Caco-2 (cell line): Measurements from ENCODE around the gene AP5S1. TPM values are rescaled to one million over a fixed set of nuclear protein-coding genes. Genes with fewer than 3 reads are reported as not detected.

Experiments used
- BruUV-seq: library from RNA; stranded (reverse); fragments of 400-500 nt; replicated peaks from 2 replicates; lab custom pipeline; 2021; lab: Mats Ljungman, UMichigan
- CTCF ChIA-PET: fragments of 300-600 bp; sonication (Branson Sonifier 250); formaldehyde crosslinking; loops from one replicate; lab custom pipeline; 2022; ENCODE audit warnings: antibody characterized with exemption; lab: Charles Lee
- POLR2A ChIA-PET: fragments of 300-600 bp; sonication (Branson Sonifier 250); formaldehyde crosslinking; loops from one replicate; lab custom pipeline; 2022; ENCODE audit warnings: antibody characterized with exemption; lab: Charles Lee
- DNase-seq, 2 experiments: peaks; one replicate each; pipeline versions ENCODE4 v3.0.0 to v3.0.0-alpha.2; 2020 to 2022
- H3K27me3 ChIP-seq: replicated peaks from 2 replicates; pipeline ENCODE4 v1.6.0; 2011; ENCODE audit warnings: low read length; ENCODE audit not compliant: control insufficient read depth, insufficient read depth
- H3K36me3 ChIP-seq: 2 replicates; pipeline ENCODE4 v1.5.1; 2011; ENCODE audit warnings: low read length; ENCODE audit not compliant: control insufficient read depth, insufficient read depth
- H3K4me1 ChIP-seq: fragments of 250-450 bp; sonication (Bioruptor Pico); 2 replicates; pipeline ENCODE4 v1.5.1; 2020; ENCODE audit warnings: mild to moderate bottlenecking
- H3K4me3 ChIP-seq: 2 replicates; pipeline ENCODE4 v1.5.1; 2011; ENCODE audit warnings: low read depth, mild to moderate bottlenecking, control low read depth, low read length
- H3K9me3 ChIP-seq: fragments of 250-450 bp; sonication (Bioruptor Pico); 2 replicates; pipeline ENCODE4 v1.5.1; 2020; ENCODE audit warnings: mild to moderate bottlenecking, moderate library complexity
- H3K27ac Mint-ChIP-seq: one replicate; pipeline ENCODE4 v1.8.0; 2022; ENCODE audit warnings: mixed read lengths; ENCODE audit not compliant: unreplicated experiment
- H3K27me3 Mint-ChIP-seq: one replicate; pipeline ENCODE4 v1.8.0; 2022; ENCODE audit warnings: mixed read lengths; ENCODE audit not compliant: insufficient read depth, unreplicated experiment
- H3K36me3 Mint-ChIP-seq: one replicate; pipeline ENCODE4 v1.8.0; 2022; ENCODE audit warnings: mild to moderate bottlenecking, mixed read lengths; ENCODE audit not compliant: insufficient read depth, unreplicated experiment
- H3K4me1 Mint-ChIP-seq: one replicate; pipeline ENCODE4 v1.8.0; 2022; ENCODE audit warnings: low read depth, mixed read lengths; ENCODE audit not compliant: unreplicated experiment
- H3K4me3 Mint-ChIP-seq: one replicate; pipeline ENCODE4 v1.8.0; 2022; ENCODE audit warnings: mild to moderate bottlenecking, moderate library complexity, mixed read lengths; ENCODE audit not compliant: unreplicated experiment
- H3K9me3 Mint-ChIP-seq: one replicate; pipeline ENCODE4 v1.8.0; 2022; ENCODE audit warnings: mixed read lengths; ENCODE audit not compliant: unreplicated experiment
- CTCF ChIP-seq, 2 experiments: fragments of 200-600 bp in 1 of 2; IDR thresholded peaks; 1 replicate in 1 of 2; 2 replicates in 1 of 2; pipeline versions ENCODE4 v1.5.1 to v1.8.0; 2011 to 2022; ENCODE audit warnings: antibody characterized with exemption in 1 of 2, control low read depth in 1 of 2, inconsistent platforms in 1 of 2, low read depth in 1 of 2, low read length in 1 of 2, mild to moderate bottlenecking in 1 of 2, moderate library complexity in 1 of 2; ENCODE audit not compliant: insufficient read depth in 1 of 2, severe bottlenecking in 1 of 2, unreplicated experiment in 1 of 2
- intact Hi-C: fragments of 100-400 bp; cut with micrococcal nuclease; formaldehyde crosslinking; loops from one replicate; pipeline ENCODE4 v1.10.0; 2022; ENCODE audit not compliant: unreplicated experiment
- total RNA-seq: library from RNA; stranded (reverse); gene quantifications from 2 replicates; pipeline ENCODE4 v1.2.3, GENCODE V29; 2022

Gene AP5S1
- total RNA-seq, 1 experiment from 2014 or later = 17.3 TPM

- Mint-ChIP-seq H3K36me3 (peaks cover 27% of the 10 kb centered on the region), H3K9me3 (no peaks in the 10 kb centered on the region), H3K4me1 (peaks cover 6% of the 10 kb centered on the region), H3K27ac (peak overlapping the region; percentile 27), H3K27me3 (no peaks in the 10 kb centered on the region), H3K4me3 (peak overlapping the region; percentile 56)
- Histone ChIP-seq H3K4me1 (peaks cover 23% of the 10 kb centered on the region), H3K9me3 (no peaks in the 10 kb centered on the region), H3K36me3 (no peaks in the 10 kb centered on the region), H3K4me3 (no peak overlapping the region), H3K27me3 (no peaks in the 10 kb centered on the region)
- peak; percentile 29 to 64 for DNase-seq
- intact Hi-C loops = no loop called here
- ChIA-PET CTCF (interaction anchor here (0.6 kb wide), 1 partner anchor 43 kb away, joined by 3 read pairs; no protein-coding TSS in a partner anchor), POLR2A (no interaction called here)
- BruUV-seq = no TSS peak
- TF ChIP-seq CTCF (IDR thresholded peaks at IDR 0.05; ENCODE audit: insufficient read depth in 1 of 2, low read depth in 1 of 2, low read length in 1 of 2, severe bottlenecking in 1 of 2, unreplicated experiment in 1 of 2) = no peak
Observed at GRCh38 chr20:3811467-3812258, 8.7 kb upstream of the AP5S1 start.

DNA sequence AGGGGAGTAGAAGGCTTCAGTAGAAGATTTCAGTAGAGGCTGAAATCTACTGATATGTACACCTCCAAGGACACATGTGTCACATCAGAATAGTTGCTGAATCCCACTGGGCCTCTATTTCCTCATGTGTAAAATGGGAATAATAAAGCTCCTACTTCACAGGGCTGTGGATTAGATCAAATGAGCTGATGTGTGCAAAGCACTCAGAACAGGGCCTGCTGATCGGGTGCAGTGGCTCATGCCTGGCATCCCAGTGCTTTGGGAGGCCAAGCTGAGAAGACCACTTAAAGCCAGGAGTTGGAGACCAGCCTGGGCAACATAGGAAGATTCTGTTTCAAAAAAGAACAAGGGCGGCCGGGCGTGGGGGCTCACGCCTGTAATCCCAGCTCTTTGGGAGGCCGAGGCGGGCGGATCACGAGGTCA is 8.1 kb upstream of the AP5S1 start:
- H3K36me3 Mint-ChIP-seq = peaks cover 24% of the 10 kb centered on the region
- no peaks in the 10 kb centered on the region for H3K9me3 Mint-ChIP-seq
- no peak for TF ChIP-seq CTCF (IDR thresholded peaks at IDR 0.05; ENCODE audit: insufficient read depth in 1 of 2, low read depth in 1 of 2, low read length in 1 of 2, severe bottlenecking in 1 of 2, unreplicated experiment in 1 of 2)
- H3K27ac Mint-ChIP-seq = peak overlapping the region; percentile 27
- H3K9me3 ChIP-seq = no peaks in the 10 kb centered on the region
- intact Hi-C loops = no loop called here
- no peaks in the 10 kb centered on the region for H3K27me3 ChIP-seq
- DNase-seq = no peak
- BruUV-seq = no TSS peak
- no peaks in the 10 kb centered on the region for H3K27me3 Mint-ChIP-seq
- H3K4me1 ChIP-seq = peaks cover 20% of the 10 kb centered on the region
- H3K4me1 Mint-ChIP-seq = peaks cover 1% of the 10 kb centered on the region
- no peak overlapping the region for H3K4me3 Mint-ChIP-seq
- no peak overlapping the region for H3K4me3 ChIP-seq
- ChIA-PET POLR2A (no interaction called here), CTCF (interaction anchor here (0.6 kb wide), 1 partner anchor 42 kb away, joined by 3 read pairs; no protein-coding TSS in a partner anchor)
- H3K36me3 ChIP-seq = no peaks in the 10 kb centered on the region

DNA sequence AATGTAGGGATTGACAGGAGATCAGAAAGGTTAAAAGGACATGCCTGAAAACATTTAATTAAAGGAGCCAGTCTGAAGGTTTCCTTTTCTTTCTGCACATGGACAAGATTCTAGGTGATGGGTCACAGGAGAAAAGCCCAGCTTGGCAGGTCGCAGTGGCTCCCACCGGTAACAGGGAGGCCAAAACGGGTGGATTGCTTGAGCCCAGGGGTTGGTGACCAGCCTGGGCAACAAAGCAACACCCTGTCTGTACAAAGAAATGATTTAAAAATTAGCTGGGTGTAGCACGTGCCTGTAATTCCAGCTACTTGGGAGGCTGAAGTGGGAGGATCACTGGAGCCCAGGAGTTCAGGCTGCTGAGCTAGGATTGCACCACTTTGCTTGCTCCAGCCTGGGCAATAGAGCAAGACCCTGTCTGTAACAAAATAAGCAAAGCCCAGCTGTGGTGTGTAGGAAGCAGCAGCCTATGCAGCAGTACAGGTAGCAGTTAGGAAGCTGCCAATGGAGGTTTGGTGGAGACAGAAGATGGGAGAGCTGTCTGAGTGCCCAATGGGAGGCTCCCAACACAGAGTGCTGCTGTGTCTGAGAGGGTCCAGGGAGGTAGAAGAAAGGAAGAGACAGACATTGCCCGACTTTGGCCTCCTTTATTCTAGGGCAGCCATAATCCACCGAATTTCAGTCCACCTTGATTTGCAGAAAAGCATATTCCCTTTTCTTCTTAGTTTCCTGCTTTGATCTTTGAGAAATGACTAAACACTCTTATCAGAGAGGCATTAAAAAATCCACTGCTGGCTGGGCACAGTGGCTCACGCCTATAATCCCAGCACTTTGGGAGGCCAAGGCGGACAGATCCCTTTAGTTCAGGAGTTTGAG is 7.1 kb upstream of the AP5S1 start:
- H3K27me3 ChIP-seq = no peaks in the 10 kb centered on the region
- BruUV-seq = no TSS peak
- no peak for TF ChIP-seq CTCF (IDR thresholded peaks at IDR 0.05; ENCODE audit: insufficient read depth in 1 of 2, low read depth in 1 of 2, low read length in 1 of 2, severe bottlenecking in 1 of 2, unreplicated experiment in 1 of 2)
- no peak overlapping the region for H3K4me3 Mint-ChIP-seq
- no peaks in the 10 kb centered on the region for H3K36me3 ChIP-seq
- no peaks in the 10 kb centered on the region for H3K4me1 Mint-ChIP-seq
- H3K27me3 Mint-ChIP-seq = no peaks in the 10 kb centered on the region
- H3K36me3 Mint-ChIP-seq = peaks cover 17% of the 10 kb centered on the region
- no peak overlapping the region for H3K4me3 ChIP-seq
- no peaks in the 10 kb centered on the region for H3K9me3 ChIP-seq
- DNase-seq = no peak
- intact Hi-C loops = no loop called here
- ChIA-PET CTCF (no interaction called here), POLR2A (no interaction called here)
- no peak overlapping the region for H3K27ac Mint-ChIP-seq
- no peaks in the 10 kb centered on the region for H3K9me3 Mint-ChIP-seq
- H3K4me1 ChIP-seq = peaks cover 13% of the 10 kb centered on the region
